ENCODE measurements around the gene ANO9.

ANO9 gene

DNA sequence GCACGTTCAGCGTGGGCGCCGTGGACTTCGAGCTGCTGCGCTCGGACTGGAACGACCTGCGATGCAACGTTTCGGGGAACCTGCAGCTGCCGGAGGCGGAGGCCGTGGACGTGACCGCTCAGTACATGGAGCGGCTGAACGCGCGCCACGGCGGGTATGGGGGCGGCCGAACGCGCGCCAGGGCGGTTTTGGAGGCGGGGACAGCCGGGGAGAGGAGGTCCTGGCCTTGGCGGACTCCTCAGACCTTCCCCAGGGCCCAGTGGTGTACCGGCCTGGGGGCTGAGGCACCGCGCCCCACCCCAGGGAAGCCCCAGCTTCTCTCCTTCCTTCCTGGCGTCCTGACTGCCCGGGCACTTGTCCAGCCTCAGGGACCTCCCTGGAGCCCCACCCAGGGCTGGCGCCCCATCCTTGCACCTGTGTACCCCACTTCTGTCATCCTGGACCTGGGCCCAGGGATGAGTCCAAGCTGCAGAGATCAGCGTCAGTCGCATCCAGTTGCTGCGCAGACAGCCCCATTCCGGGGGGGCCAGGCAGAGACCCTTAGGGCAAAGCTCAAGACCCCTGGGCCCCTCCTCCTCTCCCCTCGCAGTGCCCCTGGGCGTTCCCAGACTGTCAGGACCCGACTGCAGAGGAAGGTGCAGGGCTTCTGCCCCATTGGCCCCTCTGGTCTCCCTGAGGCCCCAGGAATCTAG lies 64.5 kb downstream of the ANO9 start:
- TF ChIP-seq, protein P1, sequence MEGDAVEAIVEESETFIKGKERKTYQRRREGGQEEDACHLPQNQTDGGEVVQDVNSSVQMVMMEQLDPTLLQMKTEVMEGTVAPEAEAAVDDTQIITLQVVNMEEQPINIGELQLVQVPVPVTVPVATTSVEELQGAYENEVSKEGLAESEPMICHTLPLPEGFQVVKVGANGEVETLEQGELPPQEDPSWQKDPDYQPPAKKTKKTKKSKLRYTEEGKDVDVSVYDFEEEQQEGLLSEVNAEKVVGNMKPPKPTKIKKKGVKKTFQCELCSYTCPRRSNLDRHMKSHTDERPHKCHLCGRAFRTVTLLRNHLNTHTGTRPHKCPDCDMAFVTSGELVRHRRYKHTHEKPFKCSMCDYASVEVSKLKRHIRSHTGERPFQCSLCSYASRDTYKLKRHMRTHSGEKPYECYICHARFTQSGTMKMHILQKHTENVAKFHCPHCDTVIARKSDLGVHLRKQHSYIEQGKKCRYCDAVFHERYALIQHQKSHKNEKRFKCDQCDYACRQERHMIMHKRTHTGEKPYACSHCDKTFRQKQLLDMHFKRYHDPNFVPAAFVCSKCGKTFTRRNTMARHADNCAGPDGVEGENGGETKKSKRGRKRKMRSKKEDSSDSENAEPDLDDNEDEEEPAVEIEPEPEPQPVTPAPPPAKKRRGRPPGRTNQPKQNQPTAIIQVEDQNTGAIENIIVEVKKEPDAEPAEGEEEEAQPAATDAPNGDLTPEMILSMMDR (IDR thresholded peaks at IDR 0.05), result no peak
- H3K9me3 ChIP-seq, result no peaks in the 10 kb centered on the region
- H3K27me3 ChIP-seq, result peaks cover 38% of the 10 kb centered on the region
- no peaks in the 10 kb centered on the region for H3K4me1 ChIP-seq (ENCODE audit: control insufficient read depth in 1 of 2, insufficient read depth in 1 of 2, low read depth in 1 of 2, low read length in 1 of 2)
- H3K36me3 ChIP-seq, result no peaks in the 10 kb centered on the region
- H3K4me3 ChIP-seq (ENCODE audit: low read depth in 1 of 2, low read length in 1 of 2), result no peak overlapping the region
- H3K27ac ChIP-seq, result no peak overlapping the region

DNA sequence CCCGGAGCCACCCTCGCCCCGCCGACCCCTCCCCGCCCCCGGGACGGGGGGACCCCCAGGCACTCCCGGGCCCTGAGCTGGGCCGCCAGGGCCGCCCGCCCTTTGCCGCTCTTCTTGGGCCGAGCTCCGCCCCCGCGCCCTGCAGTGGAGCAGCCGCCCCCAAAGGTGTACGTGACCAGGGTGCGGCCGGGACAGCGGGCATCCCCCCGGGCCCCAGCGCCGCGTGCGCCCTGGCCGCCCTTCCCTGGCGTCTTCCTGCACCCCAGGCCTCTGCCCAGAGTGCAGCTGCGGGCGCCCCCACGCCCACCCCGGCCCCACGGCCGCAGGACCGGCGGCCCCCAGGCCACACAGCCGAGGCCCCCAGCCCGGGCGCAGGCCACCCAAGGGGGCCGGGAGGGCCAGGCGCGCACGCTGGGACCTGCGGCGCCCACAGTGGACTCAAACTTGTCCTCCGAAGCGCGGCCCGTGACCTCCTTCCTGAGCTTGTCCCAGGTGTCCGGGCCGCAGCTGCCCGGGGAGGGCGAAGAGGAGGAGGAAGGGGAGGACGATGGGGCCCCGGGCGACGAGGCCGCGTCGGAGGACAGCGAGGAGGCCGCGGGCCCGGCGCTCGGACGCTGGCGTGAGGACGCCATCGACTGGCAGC lies 65.2 kb downstream of the ANO9 start:
- peaks cover 38% of the 10 kb centered on the region for H3K27me3 ChIP-seq
- no peaks in the 10 kb centered on the region for H3K4me1 ChIP-seq (ENCODE audit: control insufficient read depth in 1 of 2, insufficient read depth in 1 of 2, low read depth in 1 of 2, low read length in 1 of 2)
- no peaks in the 10 kb centered on the region for H3K36me3 ChIP-seq
- TF ChIP-seq, protein P1 (IDR thresholded peaks at IDR 0.05), result no peak
- no peaks in the 10 kb centered on the region for H3K9me3 ChIP-seq
- H3K4me3 ChIP-seq (ENCODE audit: low read depth in 1 of 2, low read length in 1 of 2), result no peak overlapping the region
- H3K27ac ChIP-seq, result no peak overlapping the region

DNA sequence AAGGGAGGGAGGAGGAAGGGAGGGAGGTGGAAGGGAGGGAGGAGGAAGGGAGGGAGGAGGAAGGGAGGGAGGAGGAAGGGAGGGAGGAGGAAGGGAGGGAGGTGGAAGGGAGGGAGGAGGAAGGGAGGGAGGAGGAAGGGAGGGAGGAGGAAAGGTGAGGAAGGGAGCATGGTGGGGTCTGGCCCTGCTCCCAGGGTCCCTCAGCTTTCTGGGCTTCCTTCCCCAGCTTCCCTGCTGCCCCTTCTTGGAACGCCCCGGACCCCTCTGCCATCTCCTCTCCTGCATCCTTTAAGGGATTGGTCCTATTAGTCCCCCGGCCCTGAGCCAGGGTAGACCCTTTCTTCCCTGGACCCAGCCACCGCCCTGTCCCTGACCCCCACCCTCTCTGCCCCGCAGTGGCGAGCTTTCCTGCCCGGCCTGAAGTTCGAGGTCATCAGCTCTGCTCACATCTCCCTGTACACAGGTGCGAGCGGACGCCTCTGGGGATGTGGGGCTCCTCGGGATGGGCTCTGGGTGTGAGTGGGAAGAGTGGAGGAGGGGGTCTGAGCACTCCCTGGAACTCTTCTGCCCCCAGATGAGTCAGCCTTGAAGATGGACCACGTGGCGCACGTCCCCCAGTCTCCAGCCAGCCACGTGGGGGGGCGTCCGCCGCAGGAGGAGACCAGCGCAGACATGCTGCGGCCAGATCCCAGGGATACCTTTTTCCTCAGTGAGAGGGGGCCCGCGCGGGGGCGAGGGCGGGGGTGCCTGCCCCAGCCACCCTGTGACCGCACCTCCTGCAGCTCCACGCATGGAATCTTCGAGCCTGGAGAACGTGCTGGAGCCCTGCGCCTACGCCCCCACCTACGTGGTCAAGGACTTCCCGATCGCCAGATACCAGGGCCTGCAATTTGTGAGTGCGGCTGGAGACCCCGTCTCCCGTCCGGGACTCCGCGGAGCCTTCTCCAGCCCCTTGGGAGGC lies 66.5 kb downstream of the ANO9 start:
- TF ChIP-seq, protein P1 (IDR thresholded peaks at IDR 0.05), result no peak
- no peaks in the 10 kb centered on the region for H3K4me1 ChIP-seq (ENCODE audit: control insufficient read depth in 1 of 2, insufficient read depth in 1 of 2, low read depth in 1 of 2, low read length in 1 of 2)
- peaks cover 49% of the 10 kb centered on the region for H3K27me3 ChIP-seq
- H3K9me3 ChIP-seq, result no peaks in the 10 kb centered on the region
- H3K36me3 ChIP-seq, result no peaks in the 10 kb centered on the region
- no peak overlapping the region for H3K27ac ChIP-seq
- no peak overlapping the region for H3K4me3 ChIP-seq (ENCODE audit: low read depth in 1 of 2, low read length in 1 of 2)

DNA sequence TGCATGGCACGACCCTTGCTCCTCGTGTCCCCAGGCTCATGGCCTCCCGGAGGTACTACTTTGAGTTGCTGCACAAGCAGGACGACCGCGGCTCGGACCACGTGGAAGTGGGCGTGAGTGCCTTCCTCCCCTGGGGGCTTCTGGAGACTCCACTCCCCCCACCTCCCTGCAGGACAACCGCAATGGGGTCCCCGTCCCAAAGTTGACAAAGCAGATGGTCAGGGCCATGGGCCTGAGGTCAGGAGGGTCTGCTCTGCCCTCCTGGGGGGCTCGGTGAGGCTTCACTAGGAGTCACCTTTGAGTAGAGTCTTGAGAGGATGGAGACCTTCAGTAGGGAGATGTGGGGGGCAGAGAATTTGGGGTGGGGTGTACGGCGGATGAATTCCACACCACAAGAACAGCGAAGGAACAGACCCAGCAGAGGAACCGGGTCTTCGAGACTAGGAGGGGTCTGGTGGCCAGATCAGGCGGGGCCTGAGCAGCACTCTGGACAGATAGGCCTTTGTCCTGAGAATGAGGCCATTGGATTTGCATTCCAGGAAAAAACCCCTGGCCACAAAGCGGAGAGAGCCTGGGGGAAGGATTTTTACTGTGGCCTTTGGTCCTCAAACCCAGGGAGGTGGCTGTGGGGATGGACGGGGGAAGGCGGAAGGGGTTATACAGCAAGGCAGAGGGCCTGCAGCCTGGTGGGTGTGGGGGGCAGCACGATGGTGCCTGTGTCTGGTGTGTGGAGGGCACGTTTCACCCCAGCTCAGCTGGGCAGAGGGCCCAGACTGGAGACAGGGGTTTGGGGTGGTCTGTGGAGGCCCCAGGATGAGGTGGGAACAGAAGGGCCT lies 67.9 kb downstream of the ANO9 start:
- Histone ChIP-seq H3K4me1 (ENCODE audit: control insufficient read depth in 1 of 2, insufficient read depth in 1 of 2, low read depth in 1 of 2, low read length in 1 of 2) (no peaks in the 10 kb centered on the region), H3K27me3 (peaks cover 58% of the 10 kb centered on the region), H3K36me3 (no peaks in the 10 kb centered on the region), H3K27ac (no peak overlapping the region), H3K4me3 (ENCODE audit: low read depth in 1 of 2, low read length in 1 of 2) (no peak overlapping the region), H3K9me3 (no peaks in the 10 kb centered on the region)
- TF ChIP-seq, protein P1 (IDR thresholded peaks at IDR 0.05), result no peak
